Stimulated activated CD4-positive, alpha-beta T cell treated with anti-CD3 and anti-CD28 coated beads, Interleukin-2, amount 100 ng/mL, for 24 hours (primary cell): ENCODE data around the gene NTF3.

Source experiments
- DNase-seq, 2 donors: peaks; one replicate each; pipeline ENCODE4 v3.0.0-alpha.2; 2020

The NTF3 gene

DNA sequence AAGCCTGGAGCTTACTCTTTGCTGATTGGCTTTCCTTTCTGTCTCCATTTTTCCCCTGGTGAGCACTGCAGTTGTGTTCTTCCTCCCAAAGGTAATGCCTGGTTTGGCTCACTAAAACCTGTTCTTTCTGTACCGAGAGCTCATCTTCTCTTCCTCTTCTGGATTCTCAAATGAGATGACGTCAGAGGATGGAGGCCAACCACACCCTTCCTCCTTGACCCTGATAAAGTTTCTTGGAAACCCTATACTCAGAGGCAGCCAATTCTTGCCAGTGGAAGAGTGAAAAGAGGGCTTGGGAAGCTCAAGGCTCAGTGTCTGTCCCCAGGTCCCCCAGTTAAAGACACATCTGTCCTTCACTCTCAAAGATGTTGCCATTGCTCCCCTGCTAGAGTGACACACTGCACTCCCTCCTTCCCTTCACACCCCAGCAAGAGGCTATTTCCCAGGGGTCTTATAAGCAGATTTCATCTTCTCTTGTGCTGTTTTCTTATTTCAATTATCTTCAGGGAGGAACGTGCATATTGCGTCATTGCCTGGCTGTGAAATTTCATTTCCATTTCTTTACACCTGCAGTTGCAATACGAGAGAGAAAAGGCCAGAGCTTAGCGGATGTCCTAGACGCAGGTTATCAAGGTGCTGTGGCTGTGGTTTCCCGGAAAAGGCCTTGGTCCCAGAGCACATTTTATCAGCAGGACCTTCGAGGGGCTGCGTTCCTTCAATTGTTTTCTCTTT, 27.3 kb downstream of the NTF3 start:
- no peak for DNase-seq

DNA sequence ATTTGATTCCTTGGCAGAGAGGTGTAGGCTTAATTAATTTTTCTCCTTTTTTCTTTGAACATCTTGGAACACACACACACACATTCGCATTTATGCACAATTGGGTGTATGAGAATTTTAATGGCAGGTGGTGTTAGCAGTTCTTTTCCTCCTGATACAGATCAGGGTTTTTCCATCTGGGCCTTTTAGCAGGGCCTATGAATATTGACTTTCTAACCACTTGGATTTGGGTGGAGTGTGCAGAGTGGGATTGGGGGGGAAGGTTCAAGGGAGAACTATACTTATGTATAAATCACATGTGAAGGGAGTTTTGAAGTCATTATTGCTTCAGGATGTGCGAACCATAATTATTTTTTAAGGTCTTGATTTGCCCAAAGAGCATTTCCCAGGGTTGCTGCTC, 28.9 kb downstream of the NTF3 start:
- DNase-seq, result no peak

DNA sequence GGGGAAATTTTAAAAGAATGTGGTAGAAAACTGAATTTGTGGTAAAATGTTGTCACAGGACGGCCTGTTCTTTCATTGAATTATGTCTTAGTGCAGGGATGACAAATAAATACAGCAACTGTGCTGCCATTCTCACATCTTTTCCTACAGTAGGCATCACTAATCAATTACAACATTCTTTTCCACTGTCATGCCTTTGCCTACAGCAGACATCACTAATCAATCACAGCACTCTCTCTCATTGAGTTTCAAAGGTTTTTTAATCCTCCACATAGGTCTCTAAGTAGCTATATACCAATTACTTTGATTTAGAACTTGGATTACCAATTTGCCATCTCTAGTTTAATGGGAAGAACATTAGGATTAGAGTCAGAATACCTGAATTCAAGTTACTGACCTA, 30.1 kb downstream of the NTF3 start:
- no peak for DNase-seq

DNA sequence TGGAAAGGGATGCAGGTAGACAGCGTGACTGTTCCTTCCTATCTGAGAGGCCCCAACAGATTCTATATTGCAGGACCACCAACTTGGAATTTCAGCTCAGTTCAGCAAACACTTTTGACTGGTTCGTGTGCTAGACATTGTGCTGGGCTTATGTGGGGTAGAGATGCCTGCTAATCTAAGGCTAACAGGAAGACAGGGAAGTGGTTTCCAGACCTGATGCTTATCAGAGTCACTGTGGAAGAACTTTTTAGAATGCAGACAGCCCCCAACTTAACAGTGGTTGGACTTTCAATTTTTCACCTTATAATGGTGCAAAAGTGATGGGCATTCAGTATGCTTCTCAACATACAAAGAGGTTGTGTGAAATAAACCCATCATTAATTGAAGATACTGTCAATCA, 32.2 kb downstream of the NTF3 start:
- DNase-seq, result no peak

DNA sequence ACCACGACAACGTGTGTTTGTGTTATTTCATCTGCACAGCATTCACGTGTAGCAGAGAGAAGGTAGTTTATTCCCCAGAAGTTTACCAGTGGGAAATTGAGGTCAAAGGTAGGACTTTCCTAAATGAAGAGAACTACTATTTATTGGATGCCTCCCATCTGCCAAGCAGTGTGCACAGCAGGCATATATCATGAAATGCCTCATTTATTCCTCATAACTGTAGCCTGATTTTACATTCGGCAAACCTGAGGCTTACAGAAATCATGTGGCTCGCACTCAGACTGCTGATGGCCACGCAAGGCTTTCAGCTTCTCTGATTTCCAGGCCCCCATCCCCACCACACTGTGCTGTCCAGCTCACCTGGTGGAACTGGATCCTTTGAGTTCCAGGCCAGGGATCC, 33.5 kb downstream of the NTF3 start:
- no peak for DNase-seq

DNA sequence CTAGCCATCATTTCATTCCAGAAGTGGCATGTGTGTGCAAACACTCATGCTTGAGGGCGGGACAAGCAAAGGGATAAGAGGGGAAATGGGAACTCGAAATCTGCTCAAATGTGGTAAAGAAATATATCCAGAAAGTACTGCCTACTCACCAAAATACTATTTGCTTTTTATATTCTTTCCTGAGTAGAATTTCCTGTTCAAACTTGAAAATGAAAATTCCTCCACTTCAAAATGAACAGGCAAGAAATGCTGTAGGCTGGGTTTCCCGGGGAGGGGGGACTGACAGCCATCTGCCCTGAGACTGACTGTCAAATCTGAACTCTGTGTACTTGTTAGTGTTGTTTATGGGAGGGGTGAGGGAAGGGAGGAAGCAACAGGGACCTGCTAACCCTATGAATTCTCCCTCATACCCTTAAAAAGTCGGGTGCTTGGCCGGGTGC, 34.6 kb downstream of the NTF3 start:
- no peak for DNase-seq

DNA sequence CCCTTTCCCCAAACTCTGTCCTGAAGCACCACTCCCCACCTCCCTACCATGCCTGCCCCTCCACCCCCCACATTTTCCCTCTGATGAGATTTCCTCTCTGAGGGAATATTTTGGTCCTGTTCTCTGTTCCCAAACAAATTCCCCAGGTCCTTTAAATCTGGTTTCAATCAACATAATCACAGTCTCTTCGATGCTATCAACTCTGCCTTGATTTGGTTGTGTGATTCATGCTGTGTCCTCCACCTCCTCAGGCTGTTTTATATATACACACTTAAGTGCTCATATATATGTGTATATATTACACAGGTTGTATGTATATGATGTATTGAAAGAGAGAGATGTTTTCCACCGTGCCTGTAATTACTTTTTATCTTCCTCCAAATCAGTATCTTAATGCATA, 36.0 kb downstream of the NTF3 start:
- DNase-seq, result no peak

DNA sequence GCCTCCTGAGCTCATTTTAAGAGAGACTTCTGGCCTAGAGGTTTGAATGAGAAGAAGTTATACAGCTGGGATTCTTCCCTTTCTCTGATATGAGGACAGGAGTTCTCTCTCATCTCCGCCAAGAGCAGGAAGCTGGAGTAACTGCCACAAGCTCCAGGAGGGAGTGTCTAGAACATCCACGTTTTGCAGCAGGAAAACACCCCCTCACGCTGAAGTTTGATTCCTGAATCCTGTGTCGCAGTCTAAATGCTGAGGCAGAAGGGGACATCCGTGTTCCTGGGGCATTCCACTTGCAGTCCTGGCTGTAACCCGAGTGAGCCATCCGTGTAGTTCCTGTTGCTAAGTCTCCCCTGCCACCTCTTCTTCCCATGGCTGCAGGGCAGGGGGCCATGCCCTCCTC, 38.3 kb downstream of the NTF3 start:
- no peak for DNase-seq

DNA sequence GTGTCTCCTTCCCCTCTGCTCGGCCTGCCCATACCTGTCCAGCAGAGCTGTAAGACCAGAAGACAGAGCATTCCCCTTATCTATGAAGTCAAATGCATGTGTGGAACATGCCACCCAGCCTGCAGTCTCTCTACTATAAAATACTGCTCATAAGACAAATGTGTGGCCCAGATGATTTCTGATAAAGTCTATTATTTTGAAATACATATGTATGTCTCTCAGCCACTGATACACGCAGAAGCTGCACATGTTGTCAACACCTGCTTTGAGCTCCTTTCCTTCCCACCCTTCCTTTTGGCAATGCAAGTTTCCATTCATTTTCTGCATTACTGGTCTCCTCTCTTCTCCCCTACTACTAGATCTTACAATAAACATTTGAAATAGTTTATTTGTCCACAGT, 38.8 kb downstream of the NTF3 start:
- no peak for DNase-seq

DNA sequence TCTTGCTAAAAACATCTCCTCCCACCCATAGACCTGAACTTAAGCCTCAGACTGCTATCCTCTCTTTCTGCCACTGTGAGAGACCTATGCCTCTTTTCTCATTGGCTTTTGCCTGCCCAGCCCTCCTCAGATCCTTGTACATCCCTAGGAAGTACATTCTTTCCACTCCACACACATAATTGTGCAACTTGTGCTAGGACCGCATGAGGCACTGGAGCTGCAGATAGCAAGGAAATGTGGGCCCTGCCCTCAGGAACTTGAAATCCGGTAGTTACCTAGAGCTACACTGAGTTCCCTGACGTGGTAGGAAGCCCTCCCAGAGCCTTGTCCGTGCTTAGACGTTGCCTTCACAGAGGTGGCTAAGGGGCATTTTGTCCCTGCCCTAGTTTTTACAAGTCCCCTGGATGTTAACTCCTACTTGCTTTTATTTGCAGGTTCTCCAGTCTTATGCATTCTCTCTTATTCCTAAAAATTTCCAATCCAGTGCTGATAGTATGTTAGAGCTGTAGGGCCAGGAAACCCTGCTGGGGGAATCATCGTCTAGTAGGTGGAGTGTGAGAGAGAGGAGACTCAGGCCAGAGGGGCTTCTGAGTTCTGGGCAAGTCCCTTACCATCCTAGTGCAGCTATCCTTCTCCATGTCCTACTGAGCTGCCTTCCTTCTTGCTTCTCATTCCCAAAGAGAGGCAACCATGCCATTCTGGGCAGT, 41.3 kb downstream of the NTF3 start:
- no peak for DNase-seq

DNA sequence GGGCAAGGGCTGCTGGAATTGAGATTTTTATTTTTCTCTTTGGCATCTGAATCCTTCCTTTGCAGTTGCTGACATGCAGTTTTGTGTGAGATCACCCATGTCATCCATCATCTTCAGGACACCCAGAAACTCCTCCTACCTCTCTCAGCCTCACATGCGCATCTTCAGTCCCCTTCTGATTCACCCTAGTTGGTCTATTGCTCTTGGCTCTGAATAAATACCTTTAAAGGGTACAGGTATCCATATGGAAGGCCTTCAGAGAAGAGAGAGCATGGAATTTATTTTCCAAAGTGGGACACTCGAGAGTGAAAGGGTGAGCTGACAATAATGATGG, 41.8 kb downstream of the NTF3 start:
- no peak for DNase-seq

DNA sequence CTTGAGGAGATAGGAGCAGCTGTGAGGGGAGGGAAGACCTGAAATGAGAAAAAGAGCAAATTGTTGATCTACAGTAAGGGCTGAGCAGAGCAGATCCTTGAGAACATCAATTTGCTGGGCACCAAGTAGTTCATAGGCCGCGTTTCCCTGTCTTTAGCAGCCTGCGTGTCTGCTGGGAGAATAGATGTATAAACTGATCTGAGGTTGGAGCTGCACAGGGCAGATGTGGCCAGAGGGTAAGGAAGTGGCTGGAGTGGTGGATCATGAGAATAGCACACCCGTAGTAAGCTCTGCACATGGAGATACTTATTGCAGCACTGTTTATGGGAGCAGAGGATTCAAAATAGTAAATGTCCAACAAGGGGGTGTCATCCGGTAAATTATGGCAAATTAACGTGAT, 44.4 kb downstream of the NTF3 start:
- DNase-seq, result no peak

DNA sequence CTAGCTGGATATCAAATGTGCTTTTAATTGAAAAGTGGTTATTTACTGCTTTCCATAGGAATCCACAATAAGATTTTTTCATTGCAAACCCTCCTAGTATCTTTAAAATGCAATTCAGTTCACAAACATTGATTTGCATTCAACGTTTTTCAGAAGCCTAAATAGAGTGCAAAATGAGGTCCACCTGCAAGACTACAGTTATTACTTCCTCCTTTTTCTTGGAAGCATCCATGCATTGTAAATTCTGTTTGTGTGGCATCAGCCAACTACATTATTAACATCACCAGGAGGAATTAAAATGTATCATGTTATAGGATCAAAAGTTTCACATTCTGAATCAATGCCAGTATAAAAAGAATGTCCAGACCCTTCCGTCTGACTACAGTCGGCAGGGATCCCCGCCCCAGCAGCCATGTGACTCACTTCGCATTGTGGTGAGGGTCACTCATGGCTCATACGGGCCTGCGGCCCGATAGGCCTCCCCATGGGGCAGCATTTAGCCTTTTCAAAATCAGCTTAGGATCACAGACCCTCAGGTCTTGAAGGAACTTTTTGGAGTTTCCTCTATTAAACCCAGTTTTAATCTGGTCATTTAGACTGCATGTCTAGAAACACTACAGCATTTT, 46.3 kb downstream of the NTF3 start:
- DNase-seq, result no peak

DNA sequence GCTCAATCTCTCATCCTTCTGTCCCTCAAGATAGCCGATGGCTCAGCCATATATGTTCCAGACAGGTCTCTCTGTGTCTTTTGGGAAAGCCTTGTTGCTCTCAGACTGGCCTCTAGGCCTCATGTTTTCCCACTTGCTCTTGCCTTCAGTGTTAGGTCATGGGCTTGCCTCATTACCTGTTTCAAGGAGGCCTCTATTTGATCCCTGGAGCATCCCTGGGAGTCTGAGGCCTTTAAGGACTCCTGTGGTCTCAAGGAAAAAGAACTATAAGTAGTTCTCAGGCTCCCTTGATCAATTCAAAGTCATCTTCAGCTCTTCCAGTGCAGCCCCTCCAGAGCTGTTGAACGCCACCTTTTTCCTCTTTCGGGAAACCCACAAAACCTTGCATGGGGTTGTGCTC, 47.9 kb downstream of the NTF3 start:
- DNase-seq, result no peak

DNA sequence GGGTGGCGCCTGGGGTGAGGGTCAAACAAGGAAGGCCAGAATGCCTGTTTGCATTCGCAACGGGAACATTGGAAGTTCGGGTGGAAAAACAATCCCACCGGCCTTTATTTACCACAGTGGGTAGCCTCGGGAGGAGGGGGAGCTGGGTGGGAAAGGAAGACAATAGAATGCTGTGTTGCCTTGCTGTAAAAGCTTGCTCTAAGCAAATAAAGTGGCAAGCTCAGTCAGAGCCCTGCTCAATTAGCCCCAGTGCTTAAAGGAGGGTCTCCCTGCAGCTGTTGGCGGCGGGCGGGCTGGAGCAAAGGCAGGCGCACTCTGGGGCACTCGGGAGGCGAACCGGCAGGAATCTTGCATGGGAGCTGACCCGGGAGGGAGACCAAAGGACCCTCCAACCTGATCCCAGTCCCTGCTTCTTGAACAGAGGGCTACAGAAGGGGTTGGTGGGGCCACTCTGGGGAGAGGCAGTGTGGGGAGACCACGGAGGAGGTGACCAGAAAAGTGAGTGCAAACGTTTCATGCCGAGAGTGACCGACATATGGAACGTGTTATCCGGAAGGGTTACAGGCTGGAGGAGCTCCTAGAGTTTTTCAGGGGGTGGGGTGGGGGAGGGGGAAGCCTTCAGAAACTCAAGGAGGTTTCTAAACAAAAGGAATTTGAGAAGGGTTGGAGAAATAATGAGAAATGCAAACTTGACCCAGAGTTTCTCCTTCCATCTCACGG, 48.5 kb downstream of the NTF3 start:
- DNase-seq, result no peak

DNA sequence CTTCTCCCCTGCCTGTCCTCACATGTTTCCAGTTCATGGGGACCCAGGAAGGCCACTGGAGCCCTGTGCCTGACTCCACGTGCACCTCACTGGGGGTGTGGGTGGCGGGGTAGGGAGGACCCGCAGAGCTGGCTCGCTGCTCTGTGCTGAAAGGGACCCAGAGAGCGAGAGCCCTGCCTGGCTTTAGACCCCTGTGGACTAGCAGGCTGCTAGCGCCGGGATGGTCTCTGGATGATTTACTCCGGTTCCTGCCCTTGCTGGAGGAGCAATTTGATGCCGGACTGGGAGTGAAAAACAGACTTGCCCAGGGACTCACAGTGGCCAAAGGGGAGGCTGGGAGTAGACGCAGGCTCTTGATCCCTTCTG, 49.0 kb downstream of the NTF3 start:
- no peak for DNase-seq

DNA sequence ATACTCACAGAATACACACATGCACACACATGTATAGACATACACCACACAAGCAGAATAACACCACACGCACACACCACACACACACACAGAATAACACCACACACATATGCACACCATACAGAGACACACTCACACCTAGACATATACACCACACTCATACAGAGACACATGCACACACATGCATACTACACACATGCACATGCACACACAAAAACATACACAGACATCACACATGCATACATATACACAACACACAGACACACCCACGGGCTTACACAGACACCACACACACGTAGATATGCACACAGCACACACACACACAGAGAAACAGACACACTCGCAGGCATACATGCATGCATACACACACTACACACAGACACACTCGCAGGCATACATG, 49.7 kb downstream of the NTF3 start:
- no peak for DNase-seq

DNA sequence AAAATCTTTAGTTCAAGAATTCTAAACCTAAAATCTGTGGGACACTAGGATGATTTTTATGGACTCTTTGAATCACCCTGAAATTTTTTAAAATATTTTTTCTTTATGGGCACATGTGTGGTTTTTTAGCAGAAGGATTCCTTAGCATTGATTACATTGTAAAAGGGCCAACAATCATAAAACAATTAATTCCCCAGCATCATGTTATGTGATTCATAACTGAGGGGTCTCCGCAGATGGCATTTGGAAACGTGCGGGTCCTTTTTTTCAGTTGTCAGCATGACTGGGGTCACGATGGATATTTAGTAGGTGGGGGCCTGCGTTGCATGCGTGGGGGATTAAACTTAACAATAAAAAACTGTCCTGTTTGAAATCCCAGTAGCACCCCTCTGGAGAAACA, 52.5 kb downstream of the NTF3 start:
- DNase-seq, result no peak

DNA sequence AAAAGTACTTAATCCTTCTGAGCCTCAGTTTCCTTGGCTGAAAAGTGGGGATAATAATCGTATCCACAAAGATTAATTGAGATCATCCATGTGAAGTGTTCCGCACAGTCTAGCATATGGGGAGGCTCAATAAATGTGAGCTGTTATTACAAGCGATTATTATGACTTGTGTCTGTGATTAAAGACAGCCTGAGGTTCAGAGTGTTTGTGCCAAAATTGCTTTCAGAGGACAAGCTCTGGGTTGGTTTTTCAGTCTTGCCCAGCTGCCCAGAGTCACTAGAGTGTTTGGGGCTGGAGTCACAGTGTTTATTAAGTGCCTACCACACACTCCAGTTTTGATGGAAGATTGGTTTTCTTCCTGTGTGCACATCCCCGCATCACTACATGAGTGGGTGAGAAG, 53.5 kb downstream of the NTF3 start:
- no peak for DNase-seq

DNA sequence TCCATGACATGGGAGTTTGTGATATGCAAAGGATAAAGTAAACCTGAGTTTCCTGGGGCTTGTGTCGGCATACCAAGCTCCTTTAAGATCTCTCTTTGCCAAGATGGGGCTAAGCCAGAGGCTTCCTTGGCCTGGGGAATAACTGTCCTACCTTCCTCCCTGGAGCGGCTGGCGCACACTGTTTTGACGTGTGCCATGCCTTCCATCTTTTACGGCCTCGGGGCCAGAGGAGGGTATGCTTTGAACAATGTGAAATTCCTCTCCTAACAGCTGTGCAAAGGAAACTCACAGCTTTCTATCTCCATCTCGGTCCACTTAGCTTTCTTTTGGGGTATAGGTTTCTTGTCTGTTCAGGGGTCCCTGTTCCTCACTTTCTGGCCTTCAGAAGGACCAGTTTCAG, 55.2 kb downstream of the NTF3 start:
- DNase-seq, result no peak

DNA sequence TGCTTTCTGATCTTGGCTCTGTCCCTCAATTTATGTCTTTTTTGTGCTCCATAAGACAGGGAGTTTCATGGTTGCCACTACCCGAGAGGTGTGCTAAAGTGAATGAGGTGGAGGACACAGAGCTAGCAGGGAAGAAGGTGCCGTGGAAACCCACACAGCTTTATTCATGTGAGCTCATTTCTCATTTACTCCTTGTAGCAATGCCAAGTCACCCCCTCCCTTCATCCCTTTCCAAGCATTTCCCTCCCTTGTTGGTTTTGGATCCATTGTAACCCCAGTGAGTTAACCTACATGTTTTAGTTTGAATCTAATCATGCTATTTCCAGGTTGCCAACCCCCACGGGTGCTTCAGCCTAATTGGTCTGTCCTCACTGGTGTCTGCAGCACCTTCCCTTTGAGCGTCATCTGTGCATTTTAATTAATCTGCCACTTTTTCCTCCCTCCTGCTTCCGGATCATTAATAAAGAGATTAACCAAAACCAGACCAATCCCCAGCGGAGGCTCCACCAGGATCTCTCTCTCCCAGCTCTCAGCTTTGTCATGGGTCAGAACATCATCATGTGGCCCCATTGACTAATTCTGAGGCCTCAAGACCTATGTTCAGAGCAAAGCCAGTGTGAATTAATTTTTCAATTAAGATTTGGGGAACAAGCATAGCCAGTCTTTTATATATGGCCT, 56.2 kb downstream of the NTF3 start:
- DNase-seq, result no peak

DNA sequence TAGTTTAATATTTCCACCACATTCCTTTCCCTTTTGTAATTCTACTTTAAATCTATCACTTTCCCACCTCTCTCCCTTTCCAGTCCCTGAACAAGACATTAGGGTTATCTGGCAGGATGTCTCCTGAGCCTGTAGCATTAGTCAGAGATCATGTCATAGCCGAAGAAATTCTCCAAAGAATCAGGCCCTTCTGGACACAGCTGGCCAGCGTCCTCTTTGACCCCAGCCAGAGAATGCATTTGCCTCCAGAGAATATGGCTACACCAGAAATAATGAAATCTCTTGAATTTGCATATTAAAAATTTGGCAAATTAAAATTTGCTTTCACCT, 56.7 kb downstream of the NTF3 start:
- DNase-seq, result no peak

DNA sequence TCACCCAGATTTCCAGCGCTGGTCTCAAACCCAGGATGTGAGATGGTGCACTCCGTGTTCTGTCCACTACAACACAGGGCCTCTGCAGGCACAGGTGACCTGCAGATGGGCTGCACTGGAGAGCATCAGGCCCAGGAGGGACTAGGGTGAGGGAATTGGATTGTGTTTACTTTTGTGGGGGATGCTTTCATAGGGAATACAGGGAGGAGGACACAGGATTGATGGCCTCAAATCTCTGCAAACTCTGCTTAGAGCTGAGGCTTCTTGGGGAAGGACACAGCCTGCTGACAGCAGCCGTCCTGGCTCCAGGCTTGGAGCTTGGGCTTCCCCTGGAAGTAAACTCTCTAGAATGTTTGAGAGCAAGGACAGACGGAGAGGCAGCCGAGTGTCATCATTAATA, 57.1 kb downstream of the NTF3 start:
- no peak for DNase-seq
